Measurements from ENCODE around the gene RAB11FIP4. TPM values are rescaled to one million over a fixed set of nuclear protein-coding genes. Genes with fewer than 3 reads are reported as not detected.

RAB11FIP4 gene
- total and polyA plus RNA-seq, 7 donors: 0.66 to 32.5 (median 1.8) TPM

DNA sequence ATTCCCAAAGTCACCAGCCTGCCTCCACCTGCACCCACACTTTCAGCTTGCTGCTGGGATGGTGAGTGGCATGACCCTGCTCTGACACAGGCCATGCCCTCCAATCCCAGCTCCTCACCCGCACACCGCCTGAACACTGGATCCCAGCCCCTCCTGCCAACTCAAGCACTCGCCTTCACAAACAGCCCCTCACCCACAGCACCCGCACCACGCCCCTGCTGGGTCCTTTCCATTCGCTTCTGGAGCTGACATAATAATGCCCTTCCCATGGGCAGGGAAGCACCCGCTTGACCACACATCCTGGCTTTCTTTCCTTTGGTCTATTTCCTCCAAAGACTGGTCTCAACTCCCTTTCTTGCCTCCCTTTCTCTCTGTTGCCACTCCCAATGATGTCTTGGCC lies 57.6 kb downstream of the RAB11FIP4 start:
- H3K36me3 ChIP-seq: no peaks in the 10 kb centered on the region
- 78 to 84% methylated on average over 7 of the region's 7 CpGs for WGBS, 2 donors
- H3K4me1 ChIP-seq: no peaks in the 10 kb centered on the region
- no peak for DNase-seq
- no peaks in the 10 kb centered on the region for H3K9me3 ChIP-seq
- intact Hi-C loops (cut with DNase I): no loop called here
- TF ChIP-seq EP300 (IDR thresholded peaks at IDR 0.05) (no peak), POLR2AphosphoS5 (IDR thresholded peaks at IDR 0.05) (no peak), POLR2A (IDR thresholded peaks at IDR 0.05) (no peak), CTCF (IDR thresholded peaks at IDR 0.05) (no peak)
- no peaks in the 10 kb centered on the region for H3K27me3 ChIP-seq
- no peak overlapping the region for H3K27ac ChIP-seq
- no peak overlapping the region for H3K4me3 ChIP-seq

DNA sequence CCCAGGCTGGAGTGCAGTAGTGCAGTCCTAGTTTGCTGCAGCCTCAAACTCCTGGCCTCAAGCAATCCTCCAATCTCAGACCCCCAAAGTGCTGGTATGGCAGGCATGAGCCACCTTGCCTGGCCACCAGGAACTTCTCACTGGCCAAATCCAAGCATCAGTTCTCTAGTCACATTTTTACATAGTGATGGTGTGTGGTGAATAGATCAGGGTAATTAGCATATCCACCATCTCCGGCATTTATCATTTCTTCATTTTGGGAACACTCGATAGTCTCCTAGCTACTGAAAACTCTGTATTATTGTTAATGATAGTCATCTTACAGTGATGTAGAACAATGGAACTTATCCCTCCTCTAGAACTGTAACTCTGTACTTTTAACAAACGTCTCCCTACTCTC lies 58.3 kb downstream of the RAB11FIP4 start:
- WGBS, 2 donors: 87 to 88% methylated on average over 3 of the region's 3 CpGs
- Histone ChIP-seq H3K27me3 (no peaks in the 10 kb centered on the region), H3K27ac (no peak overlapping the region), H3K36me3 (no peaks in the 10 kb centered on the region), H3K9me3 (no peaks in the 10 kb centered on the region), H3K4me1 (no peaks in the 10 kb centered on the region), H3K4me3 (no peak overlapping the region)
- no peak for DNase-seq
- TF ChIP-seq CTCF (IDR thresholded peaks at IDR 0.05): no peak
- intact Hi-C loops (cut with DNase I): no loop called here

DNA sequence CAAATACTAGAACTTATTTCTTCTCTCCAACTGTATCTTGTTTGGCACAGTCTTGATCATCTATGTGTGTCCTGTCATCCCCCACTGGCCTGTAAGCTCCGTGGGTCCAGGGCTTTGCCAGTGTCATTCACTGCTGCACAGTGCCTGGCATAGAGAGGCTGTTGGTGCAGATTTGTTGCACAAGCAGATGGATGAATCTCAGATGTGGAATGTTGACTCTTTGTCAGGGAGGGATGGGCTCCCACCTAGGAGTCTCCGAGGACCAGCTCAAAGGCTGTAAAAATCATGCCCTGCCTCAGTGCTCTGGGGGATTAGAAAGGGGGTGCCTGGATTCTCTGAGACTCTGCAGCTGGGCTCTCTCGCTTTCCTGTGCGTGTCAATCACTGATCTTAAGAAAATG lies 60.6 kb downstream of the RAB11FIP4 start:
- DNase-seq: no peak
- 76 to 79% methylated on average over 4 of the region's 4 CpGs for whole genome bisulfite sequencing, 2 donors
- intact Hi-C loops (cut with DNase I): no loop called here

GRCh38 chr17:31452561-31453110 lies 61.2 kb downstream of the RAB11FIP4 start:
- DNase-seq: no peak
- no peaks in the 10 kb centered on the region for H3K4me1 ChIP-seq
- H3K4me3 ChIP-seq: no peak overlapping the region
- no peak overlapping the region for H3K27ac ChIP-seq
- no peaks in the 10 kb centered on the region for H3K9me3 ChIP-seq
- no peak for TF ChIP-seq CTCF (IDR thresholded peaks at IDR 0.05)
- no peak for TF ChIP-seq POLR2AphosphoS5 (IDR thresholded peaks at IDR 0.05)
- TF ChIP-seq POLR2A (IDR thresholded peaks at IDR 0.05): no peak
- TF ChIP-seq EP300 (IDR thresholded peaks at IDR 0.05): no peak
- intact Hi-C loops (cut with DNase I): no loop called here
- WGBS, 2 donors: 91 to 94% methylated on average over 10 of the region's 10 CpGs
- H3K36me3 ChIP-seq: no peaks in the 10 kb centered on the region
- no peaks in the 10 kb centered on the region for H3K27me3 ChIP-seq

More for the DNA sequence above, 60.6 kb downstream of the RAB11FIP4 start:
- Histone ChIP-seq H3K27ac (no peak overlapping the region), H3K4me3 (no peak overlapping the region), H3K36me3 (no peaks in the 10 kb centered on the region), H3K9me3 (no peaks in the 10 kb centered on the region), H3K27me3 (no peaks in the 10 kb centered on the region), H3K4me1 (no peaks in the 10 kb centered on the region)
- TF ChIP-seq POLR2A (IDR thresholded peaks at IDR 0.05): no peak
- no peak for TF ChIP-seq CTCF (IDR thresholded peaks at IDR 0.05)
- TF ChIP-seq POLR2AphosphoS5 (IDR thresholded peaks at IDR 0.05): no peak

DNA sequence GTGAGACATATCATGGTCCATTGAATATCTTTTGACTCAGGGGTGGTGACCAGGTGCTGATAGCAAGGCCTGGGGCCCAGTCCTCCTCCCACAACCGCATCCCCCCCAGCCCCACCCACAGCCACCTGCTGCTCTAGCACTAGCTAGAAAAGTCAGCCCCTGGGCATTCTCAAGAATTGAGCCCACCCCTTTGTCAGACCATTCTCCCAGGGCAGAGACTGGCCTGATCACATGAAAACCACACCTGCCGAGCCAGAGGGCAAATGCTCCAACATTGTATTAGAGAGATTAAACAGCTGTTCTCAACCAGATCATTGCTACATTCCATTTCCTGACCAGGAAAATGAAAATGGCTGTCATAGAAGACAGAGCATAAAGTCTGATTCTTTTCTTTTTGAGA lies 62.4 kb downstream of the RAB11FIP4 start:
- intact Hi-C loops (cut with DNase I): no loop called here
- H3K27ac ChIP-seq: no peak overlapping the region
- DNase-seq: no peak
- no peaks in the 10 kb centered on the region for H3K36me3 ChIP-seq
- no peak for TF ChIP-seq CTCF (IDR thresholded peaks at IDR 0.05)
- TF ChIP-seq EP300 (IDR thresholded peaks at IDR 0.05): no peak
- no peak for TF ChIP-seq POLR2A (IDR thresholded peaks at IDR 0.05)
- TF ChIP-seq POLR2AphosphoS5 (IDR thresholded peaks at IDR 0.05): no peak
- H3K4me3 ChIP-seq: no peak overlapping the region
- H3K27me3 ChIP-seq: no peaks in the 10 kb centered on the region
- no peaks in the 10 kb centered on the region for H3K4me1 ChIP-seq
- no peaks in the 10 kb centered on the region for H3K9me3 ChIP-seq
- WGBS, 2 donors: 72 to 79% methylated on average over 2 of the region's 2 CpGs
